Measurements from ENCODE around the gene XYLT2.

Gene XYLT2

DNA sequence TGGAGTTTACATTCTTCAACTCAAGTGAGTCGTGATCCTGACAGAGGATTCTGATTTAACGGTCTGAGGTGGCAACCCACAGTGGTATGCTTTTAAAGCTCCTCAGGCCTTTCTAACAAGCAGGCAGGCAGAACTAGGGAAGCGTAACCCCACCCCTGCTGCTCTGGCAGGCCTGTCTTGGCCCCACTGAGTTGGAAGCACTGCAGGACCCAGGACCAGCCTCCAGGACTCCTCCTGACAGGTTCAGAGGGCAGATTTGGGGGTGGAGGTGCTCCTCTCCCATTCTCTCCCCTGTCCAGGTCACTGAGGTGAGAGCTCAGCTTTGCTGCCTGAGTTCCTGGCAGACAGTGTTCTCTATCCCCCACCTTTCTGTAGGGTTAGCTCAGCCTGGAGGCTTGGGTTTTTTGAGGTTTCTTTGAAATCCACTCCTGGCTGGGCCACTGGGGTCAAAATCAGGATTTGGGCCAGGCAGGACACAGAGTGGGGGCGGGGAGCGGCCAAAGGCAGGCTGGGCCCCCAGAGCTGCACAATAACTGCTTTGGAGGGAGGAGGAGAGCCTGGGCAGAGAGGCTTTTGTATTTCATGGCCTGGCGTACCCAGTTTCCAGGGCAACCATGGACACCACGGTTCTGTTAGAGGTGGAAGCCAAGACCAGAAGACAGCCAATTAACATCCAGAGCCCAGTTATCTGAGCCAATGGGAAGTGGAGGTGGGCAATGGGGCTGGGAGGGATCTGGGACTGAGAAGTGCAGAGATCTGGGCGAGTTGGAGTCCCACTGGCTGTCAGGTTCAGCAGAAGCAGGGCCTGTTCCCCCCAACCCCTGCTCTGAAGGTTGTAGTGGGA is 17.5 kb downstream of the XYLT2 start:
- in situ Hi-C loops (cut with HindIII; ENCODE audit: low sequenced_read_pairs), result no loop called here

DNA sequence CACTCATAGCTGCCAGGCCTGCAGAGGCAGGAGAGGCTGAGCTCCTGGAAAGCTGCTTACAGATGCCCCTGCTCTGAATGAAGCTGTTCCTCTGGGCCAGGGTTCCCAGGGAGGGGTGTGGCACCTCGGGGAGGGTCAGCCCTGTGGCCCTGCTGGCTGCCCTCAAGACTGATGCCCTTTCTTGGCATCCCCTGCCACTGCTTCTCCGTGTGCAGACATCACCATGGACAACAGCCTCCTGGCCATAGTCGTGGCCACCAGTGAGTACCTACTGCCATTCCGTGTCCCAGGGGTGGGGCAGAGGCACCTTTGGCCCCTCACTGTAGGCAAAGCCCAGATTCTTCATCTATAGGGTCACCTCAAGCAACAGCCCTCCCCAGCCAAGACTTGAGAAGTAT is 18.1 kb downstream of the XYLT2 start:
- in situ Hi-C loops (cut with HindIII; ENCODE audit: low sequenced_read_pairs), result no loop called here

DNA sequence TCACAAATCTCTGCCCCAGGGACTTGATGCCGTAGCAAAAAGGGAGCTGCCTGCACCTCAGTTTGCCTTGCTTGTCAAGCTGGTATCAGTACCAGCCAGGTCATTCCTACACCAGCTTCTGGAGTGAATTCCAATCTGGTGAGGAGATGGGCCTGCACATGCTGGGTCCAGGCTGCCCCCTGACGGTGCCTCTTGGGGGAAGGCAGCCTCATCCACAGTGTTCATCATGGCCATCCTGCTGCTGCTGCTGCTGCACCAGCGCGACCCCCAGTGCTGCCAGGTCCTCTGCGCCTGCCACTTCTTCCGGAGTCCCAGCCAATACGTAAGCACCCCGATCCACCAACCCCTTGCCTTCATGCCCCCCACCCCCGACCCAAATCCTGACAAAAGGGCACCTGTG is 18.8 kb downstream of the XYLT2 start:
- in situ Hi-C loops (cut with HindIII; ENCODE audit: low sequenced_read_pairs), result no loop called here

GRCh38 chr17:50365165-50365564 is 19.2 kb downstream of the XYLT2 start:
- in situ Hi-C loops (cut with HindIII; ENCODE audit: low sequenced_read_pairs), result no loop called here

DNA sequence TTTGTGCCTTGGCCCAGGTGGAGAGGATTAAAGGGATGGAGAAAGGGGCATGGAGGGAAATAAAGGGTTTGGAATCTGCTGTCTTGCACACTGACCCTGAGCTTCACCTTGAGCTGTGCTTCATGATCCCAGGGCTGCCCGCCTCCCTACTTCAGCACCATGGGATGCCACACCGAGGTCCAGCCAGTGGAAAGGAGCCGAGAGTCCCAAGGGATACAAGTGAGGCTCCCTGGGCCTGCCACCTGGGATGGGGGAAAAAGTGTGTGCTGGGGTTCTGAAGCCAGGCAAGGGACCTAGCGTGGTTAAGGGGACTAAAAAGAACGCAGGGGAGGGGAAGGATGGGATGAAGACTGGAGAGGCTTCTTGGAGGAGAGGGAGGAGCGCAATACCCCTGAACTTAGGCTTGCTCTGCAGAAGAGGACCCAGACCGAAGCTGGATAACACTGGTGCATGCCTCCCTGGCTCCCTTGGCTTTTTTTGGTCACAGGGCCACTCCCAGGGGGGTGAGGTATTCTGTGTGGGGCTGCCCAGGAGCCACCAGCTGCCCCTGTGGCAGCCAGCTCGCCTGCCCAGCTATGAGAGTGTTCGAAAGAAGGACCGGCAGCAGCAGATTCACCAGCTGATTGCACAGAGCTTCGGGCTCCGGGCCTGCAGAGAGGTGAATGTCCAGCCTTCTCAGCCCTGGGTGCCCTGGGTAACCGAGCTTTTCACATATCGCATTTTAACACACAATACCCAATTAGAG is 19.9 kb downstream of the XYLT2 start:
- in situ Hi-C loops (cut with HindIII; ENCODE audit: low sequenced_read_pairs), result no loop called here

GRCh38 chr17:50367401-50367800 is 21.5 kb downstream of the XYLT2 start:
- in situ Hi-C loops (cut with HindIII; ENCODE audit: low sequenced_read_pairs), result no loop called here

GRCh38 chr17:50370052-50370451 is 24.1 kb downstream of the XYLT2 start:
- in situ Hi-C loops (cut with HindIII; ENCODE audit: low sequenced_read_pairs), result no loop called here

DNA sequence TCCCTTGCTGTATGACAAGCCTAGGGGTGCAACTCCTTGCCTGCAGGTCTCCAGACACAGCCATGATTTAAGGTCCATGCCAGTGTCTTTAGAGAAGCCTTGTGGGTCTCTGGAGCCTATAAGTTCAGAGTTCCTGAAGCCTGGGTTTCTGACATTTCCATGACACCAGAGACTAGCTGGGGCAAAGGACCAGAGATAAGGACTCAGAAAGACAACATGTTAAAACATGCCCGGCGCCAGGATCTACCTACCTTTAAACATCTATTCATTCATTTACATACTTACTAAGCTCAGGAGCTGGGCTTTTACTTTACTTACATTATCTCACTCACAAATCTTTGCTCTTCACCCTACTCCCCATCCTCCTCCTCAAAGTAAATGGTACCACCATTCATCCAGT is 25.6 kb downstream of the XYLT2 start:
- in situ Hi-C loops (cut with HindIII; ENCODE audit: low sequenced_read_pairs), result no loop called here

GRCh38 chr17:50372222-50372757 is 26.4 kb downstream of the XYLT2 start:
- in situ Hi-C loops (cut with HindIII; ENCODE audit: low sequenced_read_pairs), result no loop called here

DNA sequence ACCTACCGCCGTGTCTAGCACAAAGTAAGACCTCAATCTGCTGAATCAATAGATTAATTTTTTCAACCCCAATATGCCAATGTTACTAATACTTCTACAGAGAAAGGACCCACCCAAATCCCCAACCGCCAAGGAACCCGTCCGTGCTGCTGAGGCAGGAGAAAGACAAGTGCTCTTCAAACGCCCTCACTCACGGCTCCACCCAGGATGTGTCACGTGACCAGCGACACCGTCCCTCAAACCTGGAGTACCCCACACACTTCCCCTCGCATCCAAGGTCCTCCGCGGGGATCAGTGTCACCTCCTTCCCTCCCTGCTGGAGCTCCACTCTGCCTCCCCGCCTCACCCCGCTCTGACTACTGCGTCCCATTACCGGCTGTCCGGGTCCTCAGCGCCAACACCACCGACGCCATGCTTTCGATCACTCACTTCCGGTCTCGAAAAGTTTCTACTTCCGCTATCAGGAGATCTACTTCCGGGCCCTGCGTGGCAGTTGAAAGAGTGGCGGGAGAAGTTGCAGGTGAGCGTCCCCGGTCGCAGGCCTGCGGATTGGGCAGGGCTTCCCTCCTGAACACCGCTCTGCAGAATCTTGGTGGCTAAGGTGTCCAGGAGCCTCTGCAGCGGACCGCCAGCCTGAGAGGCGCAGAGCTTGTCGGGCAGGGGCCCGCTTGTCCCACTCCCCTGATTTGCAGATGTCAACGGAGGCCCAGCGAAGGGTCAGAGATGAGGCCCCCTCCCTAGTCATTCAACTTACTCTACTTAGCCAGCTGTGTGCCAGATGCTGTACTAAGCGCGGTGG is 27.0 kb downstream of the XYLT2 start, which contains the start of the genes EME1 and MRPL27:
EME1 (plus strand) TSS at position 472 of the 799 bp plus-strand sequence. CDS start 1,980 bp downstream, outside the sequence.
MRPL27 (minus strand) TSS at position 427 of the 799 bp plus-strand sequence; CDS start at position 413, 14 bp downstream.
- in situ Hi-C loops (cut with HindIII; ENCODE audit: low sequenced_read_pairs), result no loop called here

- in situ Hi-C loops (cut with HindIII; ENCODE audit: low sequenced_read_pairs), result no loop called here
These were observed 27.8 kb downstream of the XYLT2 start for GRCh38 chr17:50373705-50374104.

DNA sequence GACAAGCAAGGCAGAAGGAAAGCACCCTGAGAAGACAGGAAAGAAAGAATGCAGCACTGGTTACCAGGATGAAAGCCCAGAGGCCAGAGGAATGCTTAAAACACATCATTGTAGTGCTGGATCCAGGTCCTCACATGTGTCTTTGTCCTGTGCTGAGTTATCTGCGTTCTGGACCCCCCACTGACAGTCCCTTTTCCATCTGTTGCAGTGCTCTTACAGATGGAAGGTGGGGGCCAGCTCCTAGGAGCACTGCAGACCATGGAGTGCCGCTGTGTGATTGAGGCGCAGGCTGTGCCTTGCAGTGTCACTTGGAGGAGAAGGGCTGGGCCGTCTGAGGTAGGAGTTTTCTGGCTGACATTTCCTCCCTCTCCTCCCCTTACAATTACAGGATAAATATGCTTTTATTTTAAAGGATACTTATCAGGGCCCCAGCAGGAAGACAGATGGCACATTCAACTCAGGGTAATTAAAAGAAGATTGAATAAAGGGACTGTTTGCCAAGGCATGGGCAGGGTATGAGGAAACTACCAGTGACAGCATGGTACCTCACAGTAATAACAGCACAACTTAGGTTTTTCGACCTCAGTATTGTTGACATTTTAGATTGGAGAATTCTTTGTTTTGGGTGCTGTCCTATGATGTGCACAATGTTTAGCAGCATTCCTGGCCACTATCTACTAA is 30.1 kb downstream of the XYLT2 start:
- in situ Hi-C loops (cut with HindIII; ENCODE audit: low sequenced_read_pairs), result no loop called here

DNA sequence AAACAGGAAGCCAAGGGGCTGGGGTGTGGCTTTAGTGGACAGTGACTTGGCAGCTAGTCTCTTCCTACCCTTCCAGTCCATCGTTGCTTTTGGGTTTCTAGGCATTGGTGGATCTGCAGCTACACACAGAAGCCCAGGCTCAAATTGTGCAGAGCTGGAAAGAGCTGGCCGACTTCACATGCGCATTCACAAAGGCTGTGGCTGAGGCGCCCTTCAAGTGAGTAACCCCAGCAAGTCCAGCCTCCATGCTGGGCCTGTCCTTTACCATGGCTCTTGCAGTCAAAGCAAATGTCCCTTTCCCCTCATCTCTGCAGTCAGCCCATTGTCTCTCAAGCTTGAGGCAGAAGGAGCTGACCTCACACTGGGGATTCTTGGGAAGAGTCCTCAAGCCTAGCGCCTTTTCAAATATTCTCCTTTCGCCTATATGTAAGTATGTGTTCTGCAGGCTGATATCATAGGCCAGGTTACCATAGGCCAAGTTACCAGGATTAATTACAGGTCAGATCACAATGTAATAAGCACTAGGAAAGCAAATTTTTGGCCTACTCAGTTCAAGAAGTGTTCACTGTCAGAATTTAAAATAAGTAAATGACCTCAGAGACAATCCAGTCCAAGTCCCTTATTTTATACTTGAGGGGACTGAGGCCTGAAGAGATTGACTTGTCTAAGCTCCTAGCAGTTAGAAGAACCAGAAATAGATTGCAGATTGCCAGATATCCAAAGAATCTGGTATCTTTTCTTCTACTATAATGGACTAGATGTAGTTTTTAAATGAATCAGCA is 33.6 kb downstream of the XYLT2 start:
- in situ Hi-C loops (cut with HindIII; ENCODE audit: low sequenced_read_pairs), result no loop called here

GRCh38 chr17:50380369-50381259 is 34.7 kb downstream of the XYLT2 start:
- in situ Hi-C loops (cut with HindIII; ENCODE audit: low sequenced_read_pairs), result no loop called here

GRCh38 chr17:50381260-50381815 is 35.4 kb downstream of the XYLT2 start:
- in situ Hi-C loops (cut with HindIII; ENCODE audit: low sequenced_read_pairs), result no loop called here

DNA sequence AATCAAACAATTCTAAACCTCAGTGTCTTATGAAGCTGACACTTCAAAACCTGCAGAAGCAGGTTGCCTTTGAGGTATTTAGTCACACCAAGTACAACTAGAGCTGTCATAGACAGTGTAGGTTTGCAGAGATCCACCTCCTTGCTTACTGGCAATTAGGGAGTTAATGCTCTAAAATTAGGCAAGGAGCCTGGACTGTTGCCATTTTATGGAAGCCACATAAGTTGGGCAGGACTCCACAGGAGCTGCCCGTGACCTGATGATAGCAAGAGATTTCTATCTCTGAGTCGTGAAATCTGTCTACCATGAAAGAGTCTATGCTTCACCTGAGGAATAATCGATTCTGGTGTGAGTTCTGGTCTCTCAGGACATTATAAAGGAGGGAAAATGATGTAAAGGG is 36.0 kb downstream of the XYLT2 start:
- in situ Hi-C loops (cut with HindIII; ENCODE audit: low sequenced_read_pairs), result no loop called here

DNA sequence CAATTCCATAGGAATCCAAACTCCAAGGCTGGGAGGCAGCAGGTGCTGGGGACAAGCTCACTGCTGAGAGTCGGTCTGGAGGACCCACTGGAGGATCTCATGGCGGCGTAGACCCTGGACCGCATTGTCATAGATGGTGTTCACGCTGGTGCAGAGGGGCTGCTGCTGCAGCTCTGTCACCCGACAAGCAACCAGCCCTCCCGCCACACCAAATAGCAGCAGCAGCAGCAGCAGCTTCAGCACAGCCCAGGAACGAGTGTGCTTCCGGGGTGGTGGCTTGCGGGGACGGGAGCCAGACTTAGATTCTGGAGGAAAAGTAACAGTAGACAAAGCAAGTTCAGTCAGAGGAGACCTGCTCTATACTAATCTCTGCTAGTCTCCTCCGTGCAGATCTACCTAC is 37.0 kb downstream of the XYLT2 start:
- in situ Hi-C loops (cut with HindIII; ENCODE audit: low sequenced_read_pairs), result no loop called here

- in situ Hi-C loops (cut with HindIII; ENCODE audit: low sequenced_read_pairs), result no loop called here
These were observed 40.6 kb downstream of the XYLT2 start for GRCh38 chr17:50386510-50386909.
